OCI-LY3 (cell line): ENCODE results near the gene METTL1.

ENCODE experiments used
- EZH2phosphoT487 ChIP-seq: fragments of 200-600 bp; shearing (Covaris generic); IDR thresholded peaks from 2 replicates; pipeline ENCODE4 v1.6.1; 2018; ENCODE audit warnings: antibody characterized with exemption, mixed run types, low read depth
- TF ChIP-seq, protein P1 (sequence below): fragments of 200-600, 300-600 bp; sonication (generic); IDR thresholded peaks from 2 replicates; pipeline ENCODE4 v1.5.1; 2014; ENCODE audit warnings: antibody characterized with exemption, low read length, low read depth

DNA sequence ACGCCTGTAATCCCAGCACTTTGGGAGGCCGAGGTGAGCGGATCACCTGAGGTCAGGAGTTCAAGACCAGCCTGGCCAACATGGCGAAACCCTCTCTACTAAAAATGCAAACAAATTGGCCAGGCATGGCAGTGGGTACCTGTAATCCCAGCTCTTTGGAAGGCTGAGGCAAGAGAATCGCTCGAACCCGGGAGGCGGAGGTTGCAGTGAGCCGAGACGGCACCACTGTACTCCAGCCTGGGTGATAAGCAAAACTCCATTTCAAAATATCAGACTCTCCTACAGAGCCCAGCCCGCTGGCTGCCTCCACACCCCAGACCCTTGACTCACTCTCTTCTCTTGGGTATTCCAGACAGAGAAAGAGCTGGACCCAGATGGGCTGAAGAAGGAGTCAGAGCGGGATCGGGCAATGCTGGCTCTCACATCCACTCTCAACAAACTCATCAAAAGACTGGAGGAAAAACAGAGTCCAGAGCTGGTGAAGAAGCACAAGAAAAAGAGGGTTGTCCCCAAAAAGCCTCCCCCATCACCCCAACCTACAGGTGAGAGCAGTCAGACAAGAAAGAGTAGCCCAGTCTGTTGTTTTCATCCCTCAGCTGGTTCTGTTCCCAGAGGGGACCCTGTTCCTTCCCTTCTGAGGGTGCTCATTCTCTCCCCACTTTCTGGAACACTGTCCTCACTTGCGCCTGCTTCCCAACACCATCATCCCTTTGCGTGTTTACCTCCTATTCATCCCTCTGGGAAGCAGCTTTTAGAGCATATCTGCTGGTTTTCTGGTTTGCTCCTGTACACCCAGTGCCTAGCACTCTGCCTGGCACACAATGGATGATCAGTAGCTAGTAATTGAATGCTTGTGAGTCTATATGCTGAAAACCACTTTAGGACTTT is 53.0 kb downstream of the METTL1 start:
- TF ChIP-seq, protein P1, sequence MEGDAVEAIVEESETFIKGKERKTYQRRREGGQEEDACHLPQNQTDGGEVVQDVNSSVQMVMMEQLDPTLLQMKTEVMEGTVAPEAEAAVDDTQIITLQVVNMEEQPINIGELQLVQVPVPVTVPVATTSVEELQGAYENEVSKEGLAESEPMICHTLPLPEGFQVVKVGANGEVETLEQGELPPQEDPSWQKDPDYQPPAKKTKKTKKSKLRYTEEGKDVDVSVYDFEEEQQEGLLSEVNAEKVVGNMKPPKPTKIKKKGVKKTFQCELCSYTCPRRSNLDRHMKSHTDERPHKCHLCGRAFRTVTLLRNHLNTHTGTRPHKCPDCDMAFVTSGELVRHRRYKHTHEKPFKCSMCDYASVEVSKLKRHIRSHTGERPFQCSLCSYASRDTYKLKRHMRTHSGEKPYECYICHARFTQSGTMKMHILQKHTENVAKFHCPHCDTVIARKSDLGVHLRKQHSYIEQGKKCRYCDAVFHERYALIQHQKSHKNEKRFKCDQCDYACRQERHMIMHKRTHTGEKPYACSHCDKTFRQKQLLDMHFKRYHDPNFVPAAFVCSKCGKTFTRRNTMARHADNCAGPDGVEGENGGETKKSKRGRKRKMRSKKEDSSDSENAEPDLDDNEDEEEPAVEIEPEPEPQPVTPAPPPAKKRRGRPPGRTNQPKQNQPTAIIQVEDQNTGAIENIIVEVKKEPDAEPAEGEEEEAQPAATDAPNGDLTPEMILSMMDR = no peak
- TF ChIP-seq EZH2phosphoT487 = no peak
